Activated T-cell treated with anti-CD3 and anti-CD28 coated beads, Interleukin-2, amount 50 U/mL, for 72 hours (primary cell): ENCODE data around the gene SAFB2. TPM values are rescaled to one million over a fixed set of nuclear protein-coding genes. Genes with fewer than 3 reads are reported as not detected.

Experiments
- total RNA-seq, 2 donors: library from RNA; stranded (reverse); gene quantifications; one replicate each; pipeline ENCODE4 v1.2.3, GENCODE V29; 2022

The SAFB2 gene
- total RNA-seq, 2 donors from 2014 or later: 83.2 to 106 TPM

Other genes starting within 250 kb of the SAFB2 start
- not detected for gene ZNRF4, start 167.4 kb downstream of the SAFB2 start, total RNA-seq
- gene TINCR, start 54.8 kb downstream of the SAFB2 start, total RNA-seq: under 1 TPM; 0.91 to 0.93 TPM
- gene SAFB, start 307 bp upstream of the SAFB2 start, total RNA-seq: 100 to 1,000 TPM; 108 to 112 TPM
- 10 to 100 TPM; 33.8 to 34.1 TPM for gene MICOS13, start 57.7 kb upstream of the SAFB2 start, total RNA-seq
- gene HSD11B1L, start 58.3 kb upstream of the SAFB2 start, total RNA-seq: 1 to 10 TPM; 3.0 to 5.1 TPM
- 1,000 to 10,000 TPM; 1,272 to 1,302 TPM for gene RPL36, start 67.5 kb upstream of the SAFB2 start, total RNA-seq
- gene LONP1, start 97.4 kb upstream of the SAFB2 start, total RNA-seq: 100 to 1,000 TPM; 262 to 266 TPM
- not detected for gene CATSPERD, start 97.9 kb upstream of the SAFB2 start, total RNA-seq
- 1 to 10 TPM; 4.6 to 4.7 TPM for gene PRR22, start 162.0 kb upstream of the SAFB2 start, total RNA-seq
- gene DUS3L, start 168.4 kb upstream of the SAFB2 start, total RNA-seq: 10 to 100 TPM; 40.7 to 55.8 TPM
- gene NRTN, start 182.3 kb upstream of the SAFB2 start, total RNA-seq: 1 to 10 TPM; 2.7 to 3.7 TPM
- under 1 TPM in 1 of 2 donors, not detected in 1; 0.21 TPM for gene FUT6, start 216.9 kb upstream of the SAFB2 start, total RNA-seq
- gene FUT3, start 228.7 kb upstream of the SAFB2 start, total RNA-seq: 1 to 10 TPM; 1.7 to 3.6 TPM
- gene FUT5, start 247.8 kb upstream of the SAFB2 start, total RNA-seq: 1 to 10 TPM in 1 of 2 donors, under 1 TPM in 1; 0.44 to 1.7 TPM